OCI-LY3 (cell line): ENCODE measurements around the gene MREG.

ENCODE experiments used
- EZH2phosphoT487 ChIP-seq: fragments of 200-600 bp; shearing (Covaris generic); IDR thresholded peaks from 2 replicates; pipeline ENCODE4 v1.6.1; 2018; ENCODE audit warnings: antibody characterized with exemption, mixed run types, low read depth
- TF ChIP-seq, protein P1 (sequence below): fragments of 200-600, 300-600 bp; sonication (generic); IDR thresholded peaks from 2 replicates; pipeline ENCODE4 v1.5.1; 2014; ENCODE audit warnings: antibody characterized with exemption, low read length, low read depth

GRCh38 chr2:216031960-216032689, 18.8 kb upstream of the MREG start:
- TF ChIP-seq, protein P1, sequence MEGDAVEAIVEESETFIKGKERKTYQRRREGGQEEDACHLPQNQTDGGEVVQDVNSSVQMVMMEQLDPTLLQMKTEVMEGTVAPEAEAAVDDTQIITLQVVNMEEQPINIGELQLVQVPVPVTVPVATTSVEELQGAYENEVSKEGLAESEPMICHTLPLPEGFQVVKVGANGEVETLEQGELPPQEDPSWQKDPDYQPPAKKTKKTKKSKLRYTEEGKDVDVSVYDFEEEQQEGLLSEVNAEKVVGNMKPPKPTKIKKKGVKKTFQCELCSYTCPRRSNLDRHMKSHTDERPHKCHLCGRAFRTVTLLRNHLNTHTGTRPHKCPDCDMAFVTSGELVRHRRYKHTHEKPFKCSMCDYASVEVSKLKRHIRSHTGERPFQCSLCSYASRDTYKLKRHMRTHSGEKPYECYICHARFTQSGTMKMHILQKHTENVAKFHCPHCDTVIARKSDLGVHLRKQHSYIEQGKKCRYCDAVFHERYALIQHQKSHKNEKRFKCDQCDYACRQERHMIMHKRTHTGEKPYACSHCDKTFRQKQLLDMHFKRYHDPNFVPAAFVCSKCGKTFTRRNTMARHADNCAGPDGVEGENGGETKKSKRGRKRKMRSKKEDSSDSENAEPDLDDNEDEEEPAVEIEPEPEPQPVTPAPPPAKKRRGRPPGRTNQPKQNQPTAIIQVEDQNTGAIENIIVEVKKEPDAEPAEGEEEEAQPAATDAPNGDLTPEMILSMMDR, result no peak
- TF ChIP-seq EZH2phosphoT487, result no peak
